Nephron progenitor cell (in vitro differentiated cells): ENCODE data around the gene XRCC5.

Experiments
- DNase-seq: peaks from one replicate; pipeline ENCODE4 v3.0.0; 2021
- H3K27ac Mint-ChIP-seq: 2 replicates; pipeline ENCODE4 v1.8.0; 2021; ENCODE audit warnings: mild to moderate bottlenecking, moderate library complexity, mixed read lengths
- H3K27me3 Mint-ChIP-seq: 2 replicates; pipeline ENCODE4 v1.8.0; 2021; ENCODE audit warnings: mild to moderate bottlenecking, low read depth, mixed read lengths; ENCODE audit not compliant: poor library complexity
- H3K36me3 Mint-ChIP-seq: 2 replicates; pipeline ENCODE4 v1.8.0; 2021; ENCODE audit warnings: low read depth, mixed read lengths
- H3K4me1 Mint-ChIP-seq: 2 replicates; pipeline ENCODE4 v1.8.0; 2021; ENCODE audit warnings: mixed read lengths
- H3K4me3 Mint-ChIP-seq: 2 replicates; pipeline ENCODE4 v1.8.0; 2021; ENCODE audit warnings: mild to moderate bottlenecking, moderate library complexity, mixed read lengths
- H3K9me3 Mint-ChIP-seq: 2 replicates; pipeline ENCODE4 v1.8.0; 2021; ENCODE audit warnings: mild to moderate bottlenecking, moderate library complexity, mixed read lengths
- CTCF ChIP-seq: fragments of 200-600 bp; sonication (generic); IDR thresholded peaks from 2 replicates; pipeline ENCODE4 v1.5.0; 2021; ENCODE audit warnings: antibody characterized with exemption

Gene XRCC5

GRCh38 chr2:216146573-216146972 is 37.4 kb downstream of the XRCC5 start:
- H3K27me3 Mint-ChIP-seq = no peaks in the 10 kb centered on the region
- H3K4me3 Mint-ChIP-seq = no peak overlapping the region
- no peaks in the 10 kb centered on the region for H3K9me3 Mint-ChIP-seq
- DNase-seq = no peak
- no peaks in the 10 kb centered on the region for H3K4me1 Mint-ChIP-seq
- peaks cover 58% of the 10 kb centered on the region for H3K36me3 Mint-ChIP-seq
- no peak for TF ChIP-seq CTCF
- H3K27ac Mint-ChIP-seq = peak overlapping the region; percentile 92

- DNase-seq = no peak
- TF ChIP-seq CTCF = no peak
- no peaks in the 10 kb centered on the region for H3K4me1 Mint-ChIP-seq
- H3K9me3 Mint-ChIP-seq = no peaks in the 10 kb centered on the region
- H3K27me3 Mint-ChIP-seq = no peaks in the 10 kb centered on the region
- H3K36me3 Mint-ChIP-seq = peaks cover 56% of the 10 kb centered on the region
- peak overlapping the region; percentile 92 for H3K27ac Mint-ChIP-seq
- no peak overlapping the region for H3K4me3 Mint-ChIP-seq
Observed at GRCh38 chr2:216147172-216148131, 38.3 kb downstream of the XRCC5 start.

- Mint-ChIP-seq H3K27me3 (no peaks in the 10 kb centered on the region), H3K9me3 (no peaks in the 10 kb centered on the region), H3K4me3 (no peak overlapping the region), H3K27ac (peak overlapping the region; percentile 33), H3K36me3 (peaks cover 60% of the 10 kb centered on the region), H3K4me1 (no peaks in the 10 kb centered on the region)
- DNase-seq = no peak
- no peak for TF ChIP-seq CTCF
Observed at GRCh38 chr2:216148983-216149382, 39.8 kb downstream of the XRCC5 start.

- DNase-seq = no peak
- no peak overlapping the region for H3K4me3 Mint-ChIP-seq
- H3K9me3 Mint-ChIP-seq = no peaks in the 10 kb centered on the region
- H3K27me3 Mint-ChIP-seq = no peaks in the 10 kb centered on the region
- H3K27ac Mint-ChIP-seq = no peak overlapping the region
- TF ChIP-seq CTCF = no peak
- no peaks in the 10 kb centered on the region for H3K4me1 Mint-ChIP-seq
- H3K36me3 Mint-ChIP-seq = peaks cover 67% of the 10 kb centered on the region
Observed at GRCh38 chr2:216149741-216150140, 40.6 kb downstream of the XRCC5 start.

GRCh38 chr2:216151313-216152025 is 42.3 kb downstream of the XRCC5 start:
- Mint-ChIP-seq H3K36me3 (peaks cover 84% of the 10 kb centered on the region), H3K4me3 (no peak overlapping the region), H3K9me3 (no peaks in the 10 kb centered on the region), H3K27me3 (no peaks in the 10 kb centered on the region), H3K4me1 (no peaks in the 10 kb centered on the region), H3K27ac (peak overlapping the region; percentile 81)
- no peak for DNase-seq
- TF ChIP-seq CTCF = no peak
